ENCODE measurements around the gene HDAC9. TPM values are rescaled to one million over a fixed set of nuclear protein-coding genes. Genes with fewer than 3 reads are reported as not detected.

HDAC9 gene
- total RNA-seq, 1 experiment from 2014 or later, result 31.9 TPM

DNA sequence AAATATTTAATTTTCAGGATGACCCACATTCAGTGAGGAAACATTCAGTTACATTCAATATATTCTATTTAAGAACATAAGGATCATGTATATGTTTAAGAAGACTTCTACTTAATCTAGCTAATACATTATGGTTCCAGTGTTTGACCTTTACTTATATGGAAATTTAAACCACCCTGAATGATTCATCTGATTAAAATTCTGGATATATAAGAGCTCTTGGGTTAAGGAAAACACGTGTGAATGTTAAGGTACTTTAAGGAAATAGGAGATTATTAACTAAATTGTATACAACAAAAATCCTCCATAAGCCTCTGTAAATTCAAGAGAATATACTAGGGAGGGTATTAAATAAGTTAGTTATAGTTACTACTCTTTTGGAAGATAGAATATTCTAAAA lies 40.9 kb downstream of the HDAC9 start:
- Histone ChIP-seq H3K4me1 (ENCODE audit: insufficient read depth, low read length, poor library complexity, severe bottlenecking) (peaks cover 24% of the 10 kb centered on the region), H3K4me3 (ENCODE audit: low read depth, low read length, poor library complexity, severe bottlenecking) (no peak overlapping the region), H3K9me3 (ENCODE audit: low read depth, low read length, poor library complexity, severe bottlenecking) (no peaks in the 10 kb centered on the region), H3K27me3 (replicated peaks; ENCODE audit: insufficient read depth, low read depth, low read length, poor library complexity) (no peaks in the 10 kb centered on the region), H3K36me3 (ENCODE audit: insufficient read depth, low read length, poor library complexity, severe bottlenecking) (no peaks in the 10 kb centered on the region), H3K27ac (ENCODE audit: low read depth, low read length, poor library complexity, severe bottlenecking) (peak overlapping the region; percentile 9)
- intact Hi-C loops (cut with micrococcal nuclease; ENCODE audit: unreplicated experiment), result no loop called here
- TF ChIP-seq CTCF (conservative IDR thresholded peaks at IDR 0.05; ENCODE audit: low read depth, low read length), result no peak
- TF ChIP-seq EZH2 (IDR thresholded peaks at IDR 0.05; ENCODE audit: borderline replicate concordance, low read depth, low read length, poor library complexity, severe bottlenecking), result no peak
- DNase-seq (ENCODE audit: low spot score), result no peak
- ChIA-PET POLR2A (ENCODE audit: low non-redundant PET) (no interaction called here), CTCF (interaction anchor here (0.6 kb wide), 1 partner anchor 28 kb away, joined by 3 read pairs; no protein-coding TSS in a partner anchor)
- BruUV-seq (replicated peaks), result no TSS peak

DNA sequence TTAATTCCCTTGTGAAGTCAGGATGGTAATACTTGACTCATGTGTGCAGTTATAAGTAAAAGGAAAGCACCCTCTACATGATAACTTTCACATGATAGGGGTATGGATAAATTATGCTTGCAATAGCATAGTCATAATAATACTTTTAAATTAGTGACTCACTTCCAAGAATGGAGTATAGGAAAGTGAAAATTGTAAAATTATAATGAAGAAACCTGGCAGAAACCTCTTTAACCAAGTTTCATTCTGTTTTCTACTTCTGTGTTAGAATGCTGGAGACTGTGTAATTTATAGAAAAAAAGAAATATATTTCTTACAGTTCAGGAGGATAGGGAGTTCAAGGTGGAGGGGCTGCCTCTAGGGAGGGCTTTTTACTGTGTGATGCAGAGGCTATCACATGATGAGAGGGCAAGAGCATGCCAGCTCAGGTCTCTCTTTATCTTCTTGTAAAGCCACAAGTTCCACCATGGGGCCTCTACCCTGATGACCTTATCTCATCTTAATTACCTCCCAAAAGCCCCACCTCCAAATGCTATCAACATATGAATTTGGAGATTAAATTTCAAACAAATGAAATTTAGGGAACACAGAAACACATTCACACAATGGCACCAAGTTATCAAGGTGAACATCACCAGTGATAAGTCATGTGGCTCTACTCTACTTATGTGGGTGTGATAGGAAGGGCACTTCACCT lies 43.2 kb downstream of the HDAC9 start:
- H3K27me3 ChIP-seq (replicated peaks; ENCODE audit: insufficient read depth, low read depth, low read length, poor library complexity), result no peaks in the 10 kb centered on the region
- no peaks in the 10 kb centered on the region for H3K9me3 ChIP-seq (ENCODE audit: low read depth, low read length, poor library complexity, severe bottlenecking)
- H3K4me3 ChIP-seq (ENCODE audit: low read depth, low read length, poor library complexity, severe bottlenecking), result no peak overlapping the region
- DNase-seq (ENCODE audit: low spot score), result no peak
- H3K36me3 ChIP-seq (ENCODE audit: insufficient read depth, low read length, poor library complexity, severe bottlenecking), result no peaks in the 10 kb centered on the region
- H3K27ac ChIP-seq (ENCODE audit: low read depth, low read length, poor library complexity, severe bottlenecking), result no peak overlapping the region
- no TSS peak for BruUV-seq (replicated peaks)
- TF ChIP-seq CTCF (conservative IDR thresholded peaks at IDR 0.05; ENCODE audit: low read depth, low read length) (no peak), EZH2 (IDR thresholded peaks at IDR 0.05; ENCODE audit: borderline replicate concordance, low read depth, low read length, poor library complexity, severe bottlenecking) (no peak)
- CTCF ChIA-PET, result no interaction called here
- POLR2A ChIA-PET (ENCODE audit: low non-redundant PET), result no interaction called here
- intact Hi-C loops (cut with micrococcal nuclease; ENCODE audit: unreplicated experiment), result no loop called here
- peaks cover 33% of the 10 kb centered on the region for H3K4me1 ChIP-seq (ENCODE audit: insufficient read depth, low read length, poor library complexity, severe bottlenecking)

GRCh38 chr7:18540396-18540795 lies 44.8 kb downstream of the HDAC9 start:
- no peak for TF ChIP-seq EZH2 (IDR thresholded peaks at IDR 0.05; ENCODE audit: borderline replicate concordance, low read depth, low read length, poor library complexity, severe bottlenecking)
- no peak for TF ChIP-seq CTCF (conservative IDR thresholded peaks at IDR 0.05; ENCODE audit: low read depth, low read length)
- Histone ChIP-seq H3K4me3 (ENCODE audit: low read depth, low read length, poor library complexity, severe bottlenecking) (no peak overlapping the region), H3K36me3 (ENCODE audit: insufficient read depth, low read length, poor library complexity, severe bottlenecking) (no peaks in the 10 kb centered on the region), H3K9me3 (ENCODE audit: low read depth, low read length, poor library complexity, severe bottlenecking) (no peaks in the 10 kb centered on the region), H3K27ac (ENCODE audit: low read depth, low read length, poor library complexity, severe bottlenecking) (peak overlapping the region; percentile 63), H3K27me3 (replicated peaks; ENCODE audit: insufficient read depth, low read depth, low read length, poor library complexity) (no peaks in the 10 kb centered on the region), H3K4me1 (ENCODE audit: insufficient read depth, low read length, poor library complexity, severe bottlenecking) (peaks cover 33% of the 10 kb centered on the region)
- DNase-seq (ENCODE audit: low spot score), result no peak
- no TSS peak for BruUV-seq (replicated peaks)
- intact Hi-C loops (cut with micrococcal nuclease; ENCODE audit: unreplicated experiment), result no loop called here
- POLR2A ChIA-PET (ENCODE audit: low non-redundant PET), result no interaction called here
- CTCF ChIA-PET, result no interaction called here
